PC-3 (cell line): ENCODE data around the gene TRMT112. TPM values are rescaled to one million over a fixed set of nuclear protein-coding genes. Genes with fewer than 3 reads are reported as not detected.
A peak's percentile ranks its signal among the peaks of the same experiment; 100 is the strongest.

Experiments used
- ATAC-seq: fragments of 200-7000 bp; cut with Tn5 transposase; 2 replicates; pipeline ENCODE4 v1.9.1; 2020; ENCODE audit warnings: mild to moderate bottlenecking, moderate library complexity
- BruUV-seq: library from RNA; stranded (reverse); fragments of 400-500 nt; replicated peaks from 2 replicates; lab custom pipeline; 2021; lab: Mats Ljungman, UMichigan
- CTCF ChIA-PET: fragments of 300-600 bp; sonication (Branson Sonifier 250); formaldehyde crosslinking; loops from one replicate; lab custom pipeline; 2022; ENCODE audit warnings: antibody characterized with exemption; lab: Charles Lee
- POLR2A ChIA-PET: fragments of 300-600 bp; sonication (Branson Sonifier 250); formaldehyde crosslinking; loops from one replicate; lab custom pipeline; 2022; ENCODE audit warnings: antibody characterized with exemption; ENCODE audit not compliant: unreplicated experiment; lab: Charles Lee
- DNase-seq: peaks from one replicate; pipeline ENCODE4 v3.0.0-alpha.2; 2015
- H2AFZ ChIP-seq: fragments of 300-600 bp; sonication (generic); 2 replicates; pipeline ENCODE4 v1.6.0; 2016; ENCODE audit warnings: antibody characterized with exemption, low read length
- H3F3A ChIP-seq: fragments of 300-600 bp; sonication (generic); one replicate; pipeline ENCODE4 v1.6.0; 2017; ENCODE audit warnings: antibody characterized with exemption, low read length, control low read depth, mild to moderate bottlenecking; ENCODE audit not compliant: unreplicated experiment
- H3K27ac ChIP-seq: fragments of 300-600 bp; sonication (generic); 2 replicates; pipeline ENCODE4 v1.5.1; 2016; ENCODE audit warnings: mild to moderate bottlenecking, low read length
- H3K27me3 ChIP-seq: fragments of 300-600 bp; sonication (generic); 2 replicates; pipeline ENCODE4 v1.6.1; 2016; ENCODE audit warnings: low read length, mixed read lengths
- H3K36me3 ChIP-seq: fragments of 300-600 bp; sonication (generic); 2 replicates; pipeline ENCODE4 v1.6.1; 2016; ENCODE audit warnings: low read depth, mixed run types, low read length, mixed read lengths
- H3K4me1 ChIP-seq: fragments of 300-600 bp; sonication (generic); 2 replicates; pipeline ENCODE4 v1.5.1; 2016; ENCODE audit warnings: low read length; ENCODE audit not compliant: insufficient read depth
- H3K4me2 ChIP-seq: fragments of 300-600 bp; sonication (generic); 2 replicates; pipeline ENCODE4 v1.6.0; 2016; ENCODE audit warnings: low read length
- H3K4me3 ChIP-seq: fragments of 300-600 bp; sonication (generic); 2 replicates; pipeline ENCODE4 v1.5.1; 2016; ENCODE audit warnings: mild to moderate bottlenecking, low read length, mixed read lengths
- H3K79me2 ChIP-seq: fragments of 300-600 bp; sonication (generic); 2 replicates; pipeline ENCODE4 v1.6.1; 2017; ENCODE audit warnings: low read length, mixed read lengths
- H3K9ac ChIP-seq: fragments of 300-600 bp; sonication (generic); 2 replicates; pipeline ENCODE4 v1.6.0; 2016; ENCODE audit warnings: mild to moderate bottlenecking, low read length
- H3K9me2 ChIP-seq: fragments of 300-600 bp; sonication (generic); replicated peaks from 2 replicates; pipeline ENCODE4 v1.6.1; 2016; ENCODE audit warnings: mixed run types, low read length, mixed read lengths
- H3K9me3 ChIP-seq: fragments of 300-600 bp; sonication (generic); 2 replicates; pipeline ENCODE4 v1.6.1; 2016; ENCODE audit warnings: low read length, mixed read lengths
- H4K20me1 ChIP-seq: fragments of 300-600 bp; sonication (generic); 2 replicates; pipeline ENCODE4 v1.6.1; 2016; ENCODE audit warnings: low read length, mixed read lengths
- CTCF ChIP-seq: fragments of 300-600 bp; sonication (generic); conservative IDR thresholded peaks from 2 replicates; pipeline ENCODE4 v1.5.1; 2017; ENCODE audit warnings: antibody characterized with exemption, low read depth, mild to moderate bottlenecking, low read length
- EZH2 ChIP-seq: fragments of 300-600 bp; sonication (generic); IDR thresholded peaks from one replicate; pipeline ENCODE4 v1.6.1; 2017; ENCODE audit warnings: antibody characterized with exemption, mild to moderate bottlenecking, low read length; ENCODE audit not compliant: unreplicated experiment
- EZH2phosphoT487 ChIP-seq: fragments of 300-600 bp; sonication (generic); IDR thresholded peaks from 2 replicates; pipeline ENCODE4 v1.6.1; 2018; ENCODE audit warnings: mild to moderate bottlenecking, antibody characterized with exemption, low read length, borderline replicate concordance
- intact Hi-C: fragments of 100-400 bp; cut with micrococcal nuclease; formaldehyde crosslinking; loops from 2 replicates; pipeline ENCODE4 v1.9.0; 2023
- total RNA-seq: library from RNA; depleted of rRNA; stranded (reverse); fragments of >200 nt; gene quantifications from 2 replicates; pipeline ENCODE4 v1.2.3, GENCODE V29; 2014

The TRMT112 gene
- total RNA-seq, 1 experiment from 2014 or later = 812 TPM

DNA sequence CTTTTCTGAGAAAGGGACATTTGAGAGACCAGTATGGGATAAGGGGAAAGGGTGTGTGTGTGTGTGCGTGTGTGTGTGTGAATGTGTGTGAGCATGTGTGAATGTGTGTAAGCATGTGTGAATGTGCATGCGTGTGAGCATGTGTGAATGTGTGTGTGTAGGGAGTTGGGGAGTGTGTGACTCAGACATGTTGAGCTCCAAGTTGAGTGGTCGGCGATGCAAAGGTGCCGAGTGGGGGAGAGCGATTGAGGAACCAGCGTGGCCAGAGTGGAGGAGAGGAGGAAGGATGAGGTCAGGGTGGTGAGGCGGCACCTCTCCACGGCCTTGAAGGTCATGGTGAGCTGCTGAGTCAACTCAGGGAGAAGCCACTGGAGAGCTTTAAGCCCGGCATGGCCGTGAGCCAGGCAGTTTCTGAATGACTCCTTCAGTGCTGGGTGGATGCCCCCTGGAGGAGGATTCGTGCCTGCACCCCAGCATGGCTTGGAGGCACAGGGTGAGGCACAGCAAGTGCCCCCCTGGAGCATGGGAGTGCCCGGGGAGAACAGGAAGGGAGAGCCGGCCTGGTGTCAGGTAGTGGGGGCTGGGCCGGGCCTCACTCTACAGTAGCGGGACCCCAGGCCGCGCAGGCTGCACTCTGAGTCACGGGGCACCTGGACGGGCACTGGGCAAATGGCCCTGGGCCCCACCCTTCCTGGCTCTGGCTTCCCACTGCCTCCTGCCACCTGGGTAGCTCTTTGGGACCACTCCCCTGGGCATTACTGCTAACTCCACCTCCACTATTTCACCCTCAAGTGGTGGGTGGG, 14.4 kb upstream of the TRMT112 start:
- Histone ChIP-seq H3K4me1 (peaks cover 37% of the 10 kb centered on the region), H3K79me2 (no peaks in the 10 kb centered on the region), H4K20me1 (no peaks in the 10 kb centered on the region), H3K4me2 (peak overlapping the region; percentile 71), H3K9me2 (no peaks in the 10 kb centered on the region), H3K9me3 (no peaks in the 10 kb centered on the region), H3K4me3 (peak overlapping the region; percentile 22; the same call in 1 of the 2 replicates), H3K27ac (peak overlapping the region; percentile 88), H2AFZ (peak overlapping the region; percentile 76), H3K9ac (peak overlapping the region; percentile 65), H3K27me3 (no peaks in the 10 kb centered on the region), H3K36me3 (no peaks in the 10 kb centered on the region), H3F3A (peaks cover 5% of the 10 kb centered on the region)
- intact Hi-C loops = no loop called here
- ATAC-seq (peak; percentile 56), DNase-seq (peak; percentile 96)
- CTCF ChIA-PET = interaction anchor here (0.6 to 2.8 kb wide), 13 partner anchors 11 to 771 kb away, joined by 3 to 78 read pairs (median 4); partner anchors contain the start of genes CATSPERZ, ESRRA, PRDX5 and TRMT112
- TF ChIP-seq EZH2phosphoT487 (no peak), CTCF (peak; percentile 85)
- BruUV-seq = no TSS peak
- POLR2A ChIA-PET = interaction anchor here (0.6 to 2.4 kb wide), 2 partner anchors 14 to 62 kb away, joined by 3 to 18 read pairs; partner anchors contain the start of genes PRDX5 and TRMT112

DNA sequence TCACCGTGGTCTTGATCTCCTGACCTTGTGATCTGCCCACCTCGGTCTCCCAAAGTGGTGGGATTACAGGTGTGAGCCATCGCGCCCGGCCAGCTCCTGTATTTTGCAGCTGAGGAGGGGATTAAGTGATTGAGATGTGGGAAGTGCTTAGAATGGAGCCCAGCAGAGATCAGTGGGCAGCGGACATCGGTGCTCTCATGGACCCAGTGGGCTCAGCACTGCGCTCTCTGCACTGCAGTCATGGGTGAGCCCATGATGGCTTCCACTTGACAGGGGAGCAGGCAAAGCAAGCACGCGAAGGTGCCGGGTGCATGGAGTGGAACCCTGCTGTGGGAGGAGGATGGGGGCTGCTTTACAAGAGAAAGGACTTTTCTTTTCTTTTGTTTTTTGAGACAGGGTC, 13.5 kb upstream of the TRMT112 start:
- DNase-seq (no peak), ATAC-seq (no peak)
- Histone ChIP-seq H3K4me3 (no peak overlapping the region), H4K20me1 (no peaks in the 10 kb centered on the region), H2AFZ (no peak overlapping the region), H3K9me3 (no peaks in the 10 kb centered on the region), H3F3A (peaks cover 5% of the 10 kb centered on the region), H3K9me2 (no peaks in the 10 kb centered on the region), H3K9ac (no peak overlapping the region), H3K36me3 (no peaks in the 10 kb centered on the region), H3K27ac (no peak overlapping the region), H3K27me3 (no peaks in the 10 kb centered on the region), H3K4me2 (peak overlapping the region; percentile 71; the same call in 1 of the 2 replicates), H3K79me2 (no peaks in the 10 kb centered on the region), H3K4me1 (peaks cover 37% of the 10 kb centered on the region)
- ChIA-PET POLR2A (interaction anchor here (2.4 kb wide), 1 partner anchor 13 kb away, joined by 18 read pairs; the partner anchor contains the start of genes PRDX5 and TRMT112), CTCF (interaction anchor here (0.6 to 2.8 kb wide), 5 partner anchors 12 to 79 kb away, joined by 6 to 78 read pairs (median 13); partner anchors contain the start of genes ESRRA, PRDX5 and TRMT112)
- intact Hi-C loops = no loop called here
- no peak for TF ChIP-seq CTCF
- TF ChIP-seq EZH2 = no peak
- TF ChIP-seq EZH2phosphoT487 = no peak
- no TSS peak for BruUV-seq

DNA sequence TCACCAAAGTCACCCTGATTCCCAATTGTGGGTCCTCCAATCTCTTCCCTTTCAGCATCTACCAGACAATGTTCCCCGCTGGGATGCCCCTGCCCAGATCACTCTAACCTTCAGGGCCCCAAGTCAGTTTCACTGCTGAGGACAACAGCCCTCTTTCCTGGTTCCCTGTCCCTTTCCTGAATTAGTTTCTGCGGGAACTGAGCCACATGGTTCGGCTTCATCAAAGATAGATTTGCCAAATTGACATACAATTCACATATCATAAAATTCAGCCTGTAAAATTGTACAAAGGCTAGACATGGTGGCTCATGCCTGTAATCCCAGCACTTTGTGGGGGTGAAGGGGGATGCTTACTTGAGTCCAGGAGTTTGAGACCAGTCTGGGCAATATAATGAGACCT, 10.6 kb upstream of the TRMT112 start:
- Histone ChIP-seq H3K27ac (no peak overlapping the region), H3K9me3 (no peaks in the 10 kb centered on the region), H3K4me1 (peaks cover 28% of the 10 kb centered on the region), H3K9me2 (no peaks in the 10 kb centered on the region), H3K4me2 (no peak overlapping the region), H3K27me3 (no peaks in the 10 kb centered on the region), H4K20me1 (no peaks in the 10 kb centered on the region), H2AFZ (no peak overlapping the region), H3F3A (peaks cover 5% of the 10 kb centered on the region), H3K79me2 (no peaks in the 10 kb centered on the region), H3K36me3 (no peaks in the 10 kb centered on the region), H3K9ac (no peak overlapping the region), H3K4me3 (no peak overlapping the region)
- ATAC-seq (no peak), DNase-seq (no peak)
- BruUV-seq = no TSS peak
- intact Hi-C loops = no loop called here
- TF ChIP-seq CTCF = no peak
- TF ChIP-seq EZH2 = no peak
- no peak for TF ChIP-seq EZH2phosphoT487
- POLR2A ChIA-PET = interaction anchor here (0.9 kb wide), 1 partner anchor 10 kb away, joined by 3 read pairs; the partner anchor contains the start of gene TRMT112
- CTCF ChIA-PET = no interaction called here
